ENCODE measurements around the gene KRT8.
"Not testable (repeated sequence)": the region's sequence is repeated elsewhere in the genome, so short reads cannot be mapped to it uniquely, and the experiment has no call there.

Gene KRT8

GRCh38 chr12:52900896-52901714 is 3.8 kb downstream of the KRT8 start:
- DNase-seq: no peak

- DNase-seq: no peak
Observed at GRCh38 chr12:52900166-52900895, 4.5 kb downstream of the KRT8 start.

- DNase-seq: no peak
Observed at GRCh38 chr12:52899338-52900035, 5.4 kb downstream of the KRT8 start.

GRCh38 chr12:52896190-52897100 is 8.4 kb downstream of the KRT8 start:
- DNase-seq: no peak

GRCh38 chr12:52895726-52896189 is 9.1 kb downstream of the KRT8 start:
- no peak for DNase-seq

- DNase-seq: no peak
Observed at GRCh38 chr12:52892974-52893373, 11.9 kb downstream of the KRT8 start.

GRCh38 chr12:52892207-52892852 is 12.5 kb downstream of the KRT8 start:
- no peak for DNase-seq

GRCh38 chr12:52891044-52891443 is 13.8 kb downstream of the KRT8 start:
- no peak for DNase-seq

GRCh38 chr12:52890417-52890816 is 14.5 kb downstream of the KRT8 start:
- DNase-seq: no peak

GRCh38 chr12:52884526-52885293 is 20.2 kb downstream of the KRT8 start:
- DNase-seq: peak; percentile 96

GRCh38 chr12:52880499-52880898 is 24.4 kb downstream of the KRT8 start:
- not testable (repeated sequence) for DNase-seq

- peak; percentile 87 for DNase-seq
Observed at GRCh38 chr12:52879394-52880351, 25.2 kb downstream of the KRT8 start.

GRCh38 chr12:52878507-52879393 is 26.1 kb downstream of the KRT8 start:
- no peak for DNase-seq

- DNase-seq: no peak
Observed at GRCh38 chr12:52877242-52877641, 27.6 kb downstream of the KRT8 start.

GRCh38 chr12:52876372-52876771 is 28.5 kb downstream of the KRT8 start:
- no peak for DNase-seq

GRCh38 chr12:52874573-52875435 is 30.1 kb downstream of the KRT8 start:
- DNase-seq: no peak

GRCh38 chr12:52873832-52874572 is 30.9 kb downstream of the KRT8 start:
- peak; percentile 80 for DNase-seq

Measured in activated CD8-positive, alpha-beta memory T cell treated with anti-CD3 and anti-CD28 coated beads, Interleukin-2, amount 50 U/mL, for 48 hours (primary cell).